Measurements from ENCODE around the gene MAP2K3.
"Not testable (repeated sequence)": the region's sequence is repeated elsewhere in the genome, so short reads cannot be mapped to it uniquely, and the experiment has no call there.

Gene MAP2K3

GRCh38 chr17:21310766-21311602 lies 26.5 kb downstream of the MAP2K3 start:
- not testable (repeated sequence) for DNase-seq

- no peak for DNase-seq
Measured at GRCh38 chr17:21313320-21313719, 28.8 kb downstream of the MAP2K3 start.

- not testable (repeated sequence) for DNase-seq
Measured at GRCh38 chr17:21313761-21314160, 29.2 kb downstream of the MAP2K3 start.

GRCh38 chr17:21314261-21314664 lies 29.8 kb downstream of the MAP2K3 start:
- DNase-seq: not testable (repeated sequence)

GRCh38 chr17:21314701-21315111 lies 30.2 kb downstream of the MAP2K3 start:
- DNase-seq: not testable (repeated sequence)

GRCh38 chr17:21315246-21316000 lies 30.9 kb downstream of the MAP2K3 start:
- DNase-seq: not testable (repeated sequence)

- not testable (repeated sequence) for DNase-seq
Measured at GRCh38 chr17:21316212-21316886, 31.8 kb downstream of the MAP2K3 start.

GRCh38 chr17:21316887-21317500 lies 32.5 kb downstream of the MAP2K3 start:
- DNase-seq: peak; percentile 26

GRCh38 chr17:21317821-21318220 lies 33.3 kb downstream of the MAP2K3 start:
- DNase-seq: not testable (repeated sequence)

GRCh38 chr17:21318439-21318838 lies 33.9 kb downstream of the MAP2K3 start:
- no peak for DNase-seq

GRCh38 chr17:21318856-21319255 lies 34.3 kb downstream of the MAP2K3 start:
- DNase-seq: not testable (repeated sequence)

- DNase-seq: not testable (repeated sequence)
Measured at GRCh38 chr17:21319256-21319655, 34.7 kb downstream of the MAP2K3 start.

GRCh38 chr17:21319686-21320375 lies 35.3 kb downstream of the MAP2K3 start:
- not testable (repeated sequence) for DNase-seq

GRCh38 chr17:21320430-21320829 lies 35.9 kb downstream of the MAP2K3 start:
- DNase-seq: not testable (repeated sequence)

GRCh38 chr17:21321061-21321460 lies 36.5 kb downstream of the MAP2K3 start:
- not testable (repeated sequence) for DNase-seq

GRCh38 chr17:21321744-21322191 lies 37.3 kb downstream of the MAP2K3 start:
- DNase-seq: not testable (repeated sequence)

GRCh38 chr17:21323257-21324111 lies 39.0 kb downstream of the MAP2K3 start:
- not testable (repeated sequence) for DNase-seq

- DNase-seq: not testable (repeated sequence)
Measured at GRCh38 chr17:21324741-21325140, 40.2 kb downstream of the MAP2K3 start.

- DNase-seq: not testable (repeated sequence)
Measured at GRCh38 chr17:21327921-21328320, 43.4 kb downstream of the MAP2K3 start.

GRCh38 chr17:21328778-21329177 lies 44.3 kb downstream of the MAP2K3 start:
- DNase-seq: not testable (repeated sequence)

All from fibroblast of skin of scalp (primary cell).